Measurements from ENCODE around the gene MYDGF.

Gene MYDGF

GRCh38 chr19:4640247-4641000, 29.7 kb downstream of the MYDGF start:
- no peak for DNase-seq

GRCh38 chr19:4639531-4640246, 30.5 kb downstream of the MYDGF start:
- DNase-seq = peak; percentile 33

DNA sequence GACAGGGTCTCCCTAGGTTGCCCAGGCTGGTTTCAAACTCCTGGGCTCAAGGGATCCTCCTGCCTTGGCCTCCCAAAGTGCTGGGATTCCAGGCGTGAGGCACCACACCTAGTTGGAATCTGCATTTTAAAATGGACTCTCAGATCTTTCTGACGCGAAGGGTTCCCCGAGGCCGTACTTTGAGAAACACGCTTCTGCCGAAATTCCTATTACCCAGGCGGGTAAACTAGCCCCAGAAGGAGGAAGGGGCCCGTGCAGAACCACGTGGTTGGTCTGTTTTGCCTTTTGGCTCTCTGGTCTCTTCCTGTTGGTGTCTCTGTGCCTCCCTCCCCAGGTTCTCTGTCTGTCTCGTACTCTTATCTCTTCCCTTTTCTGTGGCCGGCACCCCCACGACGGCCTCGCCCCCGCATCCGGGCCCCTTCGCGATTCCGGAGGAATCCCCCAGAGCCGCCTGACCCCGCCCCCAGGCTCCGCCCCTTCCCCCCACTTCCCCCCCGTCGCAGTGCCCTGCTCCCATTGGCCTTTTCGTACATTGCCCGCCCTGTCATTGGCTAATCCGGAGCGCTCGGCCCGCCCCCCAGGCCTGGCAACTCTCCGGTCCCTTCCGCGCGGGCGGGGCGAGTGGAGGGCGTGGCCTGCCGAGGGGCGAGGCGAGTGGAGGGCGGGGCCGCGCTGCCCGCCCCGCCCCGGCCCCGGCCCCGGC, 31.2 kb downstream of the MYDGF start, which contains the start of gene TNFAIP8L1:
Gene TNFAIP8L1 (plus strand): TSS at position 689 of the 703 bp plus-strand sequence. CDS start 12,354 bp downstream, outside the sequence.
- peak; percentile 99 for DNase-seq

DNA sequence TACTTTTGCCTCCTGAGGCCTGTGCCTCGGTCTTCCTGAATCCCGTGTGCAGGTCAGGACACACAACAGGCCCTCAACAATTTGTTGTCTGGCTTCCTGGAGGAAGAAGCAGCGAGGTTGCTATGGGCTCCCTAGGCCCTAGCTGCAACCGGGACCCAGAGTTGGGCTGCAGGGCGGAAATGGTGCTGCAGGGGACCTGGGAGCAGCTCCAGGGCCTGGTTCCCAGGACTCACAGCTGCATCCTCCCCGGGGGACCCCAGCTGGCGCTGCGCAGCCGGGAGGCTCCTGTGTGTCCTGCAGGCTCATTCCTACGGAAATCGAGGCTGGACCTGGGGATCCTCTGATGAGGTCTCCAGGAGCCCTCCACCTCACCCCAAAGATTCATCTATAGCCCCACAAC, 31.8 kb downstream of the MYDGF start:
- no peak for DNase-seq

GRCh38 chr19:4636761-4637160, 33.4 kb downstream of the MYDGF start:
- DNase-seq = no peak

DNA sequence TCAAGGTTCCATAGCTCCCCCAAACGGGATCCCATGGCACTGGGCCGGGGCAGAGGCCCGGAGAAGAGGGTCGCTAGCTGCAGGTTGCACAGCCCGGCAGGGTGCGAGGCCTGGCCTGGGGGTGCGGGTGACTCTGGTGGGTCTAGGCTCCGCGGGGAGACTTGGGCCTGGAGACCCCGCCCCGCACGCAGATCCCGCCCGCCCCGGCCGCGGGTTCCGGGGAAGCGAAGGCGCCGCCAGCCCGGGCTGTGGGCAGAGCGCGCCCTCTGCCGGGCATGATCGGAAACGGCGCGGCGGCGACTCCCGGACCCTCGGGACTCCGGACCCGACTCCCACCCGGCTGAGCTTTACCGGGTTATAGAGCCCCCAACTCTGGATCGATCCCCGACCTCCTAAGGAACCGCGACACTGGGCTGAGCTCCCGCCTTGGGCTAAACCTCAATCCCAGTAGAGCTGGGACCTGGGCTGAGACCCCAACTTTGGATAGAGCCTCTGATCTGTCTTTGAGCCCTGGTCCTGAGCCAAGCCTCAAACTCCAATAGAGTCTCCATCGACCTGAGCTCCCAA, 33.9 kb downstream of the MYDGF start:
- peak; percentile 88 for DNase-seq

DNA sequence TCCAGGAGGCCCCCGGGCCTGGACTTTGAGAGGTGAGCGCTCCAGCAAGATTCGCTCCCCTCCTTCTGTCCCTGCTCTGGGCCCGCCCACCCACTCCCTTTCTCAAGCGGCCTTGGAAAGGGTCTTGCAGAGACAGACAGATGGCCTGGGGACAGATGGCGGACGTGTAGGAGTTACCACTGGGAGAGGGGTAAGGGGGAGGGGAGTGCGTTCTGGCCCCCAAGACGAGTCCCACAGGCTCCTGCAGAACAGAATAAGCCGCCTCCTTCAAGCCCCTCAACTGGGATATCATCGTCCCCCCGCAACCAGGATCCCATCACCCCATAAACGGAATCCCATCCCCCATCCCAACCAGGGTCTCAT, 34.4 kb downstream of the MYDGF start:
- DNase-seq = no peak

GRCh38 chr19:4633140-4633967, 36.8 kb downstream of the MYDGF start:
- peak; percentile 72 for DNase-seq

GRCh38 chr19:4624733-4625362, 45.3 kb downstream of the MYDGF start:
- no peak for DNase-seq

GRCh38 chr19:4624301-4624700, 45.8 kb downstream of the MYDGF start:
- DNase-seq = no peak

- no peak for DNase-seq
These were observed 47.3 kb downstream of the MYDGF start for GRCh38 chr19:4622695-4623421.

DNA sequence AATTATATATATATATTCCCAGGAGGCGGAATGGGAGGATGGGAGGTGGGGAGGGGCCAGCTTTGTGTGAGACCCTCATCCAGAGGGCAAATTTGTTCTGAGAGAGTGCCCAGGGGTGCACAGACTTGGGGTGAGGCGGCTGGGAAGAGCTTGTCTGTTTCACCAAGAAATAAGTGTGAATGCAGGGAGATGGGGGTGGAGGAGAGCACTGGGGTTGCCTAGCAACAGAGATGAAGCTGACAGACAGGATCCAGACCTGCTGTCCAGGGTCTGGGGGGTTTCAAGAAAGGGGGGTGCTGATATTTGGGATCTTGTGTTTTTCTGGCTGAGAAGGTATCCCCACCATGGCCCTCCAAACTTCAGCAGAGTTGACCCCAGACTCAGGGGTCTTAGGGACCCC, 49.5 kb downstream of the MYDGF start:
- no peak for DNase-seq

- DNase-seq = no peak
These were observed 50.4 kb downstream of the MYDGF start for GRCh38 chr19:4619668-4620294.

DNA sequence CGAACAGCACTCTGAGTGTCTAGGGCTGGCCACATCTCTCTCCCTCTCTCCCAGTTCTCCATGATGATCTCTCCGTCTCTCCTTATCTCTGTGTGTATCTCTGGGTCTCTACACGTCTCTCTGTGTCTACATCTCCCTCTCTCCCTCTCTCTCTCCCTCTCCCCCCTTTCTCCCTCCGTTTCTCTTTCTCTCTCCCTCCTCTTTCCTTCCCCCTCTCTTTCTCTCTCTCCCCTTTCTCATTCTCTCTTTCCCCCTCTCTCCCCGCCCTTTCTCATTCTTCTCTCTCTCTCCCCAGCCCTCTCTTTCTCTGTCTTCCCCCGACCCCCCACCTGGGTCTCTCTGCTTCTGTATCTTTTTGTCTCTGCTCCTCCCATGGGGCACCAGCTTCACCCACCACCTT, 52.1 kb downstream of the MYDGF start:
- DNase-seq = no peak

- DNase-seq = no peak
These were observed 56.8 kb downstream of the MYDGF start for GRCh38 chr19:4613254-4613751.

- no peak for DNase-seq
These were observed 60.1 kb downstream of the MYDGF start for GRCh38 chr19:4609878-4610511.
